Rectal smooth muscle tissue (tissue), 1 donor: ENCODE measurements around the gene SMAP2.

Source experiments
- H3K27ac ChIP-seq: one replicate; pipeline ENCODE4 v1.7.0; 2013; ENCODE audit warnings: low read depth, low read length, inconsistent platforms
- H3K27me3 ChIP-seq: one replicate; pipeline ENCODE4 v1.7.0; 2013; ENCODE audit warnings: low read length; ENCODE audit not compliant: control insufficient read depth, insufficient read depth
- H3K36me3 ChIP-seq: one replicate; pipeline ENCODE4 v1.7.0; 2013; ENCODE audit warnings: low read length; ENCODE audit not compliant: control insufficient read depth, insufficient read depth
- H3K4me1 ChIP-seq: one replicate; pipeline ENCODE4 v1.7.0; 2013; ENCODE audit warnings: low read length; ENCODE audit not compliant: control insufficient read depth, insufficient read depth
- H3K4me3 ChIP-seq: one replicate; pipeline ENCODE4 v1.7.0; 2013; ENCODE audit warnings: low read length
- H3K9ac ChIP-seq: one replicate; pipeline ENCODE4 v1.7.0; 2013; ENCODE audit warnings: low read length

The SMAP2 gene

DNA sequence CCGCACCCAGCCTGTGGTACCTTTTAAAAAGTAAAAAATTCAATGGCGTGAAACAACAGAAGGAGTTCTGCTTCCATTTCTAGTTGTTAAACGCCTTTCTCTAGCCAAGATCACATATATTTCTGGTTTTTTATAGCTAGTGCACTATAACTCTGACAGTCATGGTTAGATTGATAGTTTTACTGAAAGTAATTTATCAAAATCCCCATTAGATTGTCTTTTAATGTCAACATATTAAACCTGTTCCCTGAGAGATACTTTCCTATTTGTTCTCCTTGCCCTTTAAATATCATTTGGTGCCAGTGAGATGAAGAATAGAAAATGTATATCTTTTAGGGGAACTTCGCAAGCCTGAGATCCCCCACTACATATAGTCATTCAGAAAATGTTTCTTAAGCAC, 7.3 kb downstream of the SMAP2 start:
- Histone ChIP-seq H3K36me3 (peaks cover 2% of the 10 kb centered on the region), H3K4me1 (no peaks in the 10 kb centered on the region), H3K27me3 (no peaks in the 10 kb centered on the region), H3K27ac (no peak overlapping the region), H3K4me3 (no peak overlapping the region), H3K9ac (no peak overlapping the region)

DNA sequence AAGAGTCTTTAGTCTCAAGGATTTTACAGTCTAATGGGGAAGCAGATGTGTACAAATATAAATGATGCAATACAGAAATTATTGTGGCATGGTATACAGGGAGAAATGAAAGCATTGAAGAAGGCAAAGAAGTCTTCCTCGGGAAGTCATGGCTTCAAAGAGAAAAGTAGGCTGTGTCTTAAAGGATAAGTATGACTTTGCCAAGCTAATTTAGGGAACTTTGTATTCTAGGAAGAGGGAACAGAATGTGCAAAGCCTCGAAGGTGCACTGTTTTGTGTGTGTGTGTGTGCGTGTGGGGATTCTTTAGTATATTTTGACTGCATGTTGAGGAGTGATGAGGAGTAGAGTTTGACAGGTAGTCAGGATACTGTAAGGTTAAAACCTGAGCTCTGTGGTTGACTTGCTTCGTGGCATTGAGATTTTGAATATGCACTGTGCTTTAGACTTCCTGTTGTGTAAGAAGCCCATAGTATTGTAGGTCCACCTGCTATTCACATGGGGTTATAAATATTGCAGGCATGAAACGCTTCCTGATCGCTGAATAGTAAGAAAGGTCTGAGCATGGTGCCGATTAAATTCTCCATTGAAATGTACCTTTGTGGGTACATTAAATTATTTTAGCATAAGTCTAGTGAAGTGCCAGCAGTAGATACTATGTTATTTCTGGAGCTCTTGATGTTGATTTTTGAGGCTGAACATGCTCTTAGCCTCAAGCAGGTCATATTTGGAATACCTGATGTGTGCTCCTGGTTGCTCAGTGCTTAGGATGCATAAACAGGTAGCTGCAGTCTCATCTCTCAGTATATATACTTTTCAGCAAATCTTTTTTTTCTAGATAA, 8.0 kb downstream of the SMAP2 start:
- Histone ChIP-seq H3K27ac (no peak overlapping the region), H3K36me3 (peaks cover 2% of the 10 kb centered on the region), H3K27me3 (no peaks in the 10 kb centered on the region), H3K9ac (no peak overlapping the region), H3K4me3 (no peak overlapping the region), H3K4me1 (no peaks in the 10 kb centered on the region)

DNA sequence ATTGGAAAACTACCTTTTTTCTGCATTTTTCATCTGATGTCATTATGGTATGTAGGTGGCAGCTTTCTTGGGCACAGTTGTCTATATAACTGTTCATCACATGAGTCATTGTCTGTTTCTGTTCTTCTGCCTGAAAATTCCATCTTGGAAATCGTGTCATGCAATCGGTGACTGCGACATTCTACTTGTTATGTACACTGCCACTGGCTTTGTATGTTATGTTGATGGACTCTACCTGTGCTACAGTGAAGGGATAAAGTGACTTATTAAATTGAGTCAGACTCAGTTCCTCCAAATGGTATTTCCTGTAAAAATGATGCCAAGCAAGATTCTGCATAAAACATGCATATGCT, 8.6 kb downstream of the SMAP2 start:
- H3K4me1 ChIP-seq, result no peaks in the 10 kb centered on the region
- peaks cover 2% of the 10 kb centered on the region for H3K36me3 ChIP-seq
- H3K9ac ChIP-seq, result no peak overlapping the region
- peak overlapping the region; percentile 4 for H3K27ac ChIP-seq
- H3K27me3 ChIP-seq, result no peaks in the 10 kb centered on the region
- H3K4me3 ChIP-seq, result no peak overlapping the region

DNA sequence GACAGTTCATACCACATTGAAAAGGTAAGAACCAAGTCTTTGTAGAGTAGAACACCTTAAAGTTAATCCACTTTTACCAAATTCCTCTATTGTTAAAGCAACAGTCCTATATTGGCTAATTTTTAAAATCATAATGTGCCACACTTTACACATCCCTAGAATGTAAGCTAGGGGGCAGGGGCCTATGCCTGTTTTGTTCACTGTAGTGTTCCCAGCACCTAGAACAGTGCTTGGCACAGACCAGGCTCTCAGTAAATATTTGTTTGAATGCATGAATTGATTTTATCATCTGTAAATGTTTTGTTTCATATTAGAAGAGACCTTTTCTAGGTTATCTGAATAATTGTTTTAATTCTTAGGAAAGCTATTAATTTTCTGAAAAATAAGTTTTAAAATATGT, 9.1 kb downstream of the SMAP2 start:
- Histone ChIP-seq H3K27ac (no peak overlapping the region), H3K4me1 (no peaks in the 10 kb centered on the region), H3K36me3 (peaks cover 2% of the 10 kb centered on the region), H3K27me3 (no peaks in the 10 kb centered on the region), H3K4me3 (no peak overlapping the region), H3K9ac (no peak overlapping the region)

DNA sequence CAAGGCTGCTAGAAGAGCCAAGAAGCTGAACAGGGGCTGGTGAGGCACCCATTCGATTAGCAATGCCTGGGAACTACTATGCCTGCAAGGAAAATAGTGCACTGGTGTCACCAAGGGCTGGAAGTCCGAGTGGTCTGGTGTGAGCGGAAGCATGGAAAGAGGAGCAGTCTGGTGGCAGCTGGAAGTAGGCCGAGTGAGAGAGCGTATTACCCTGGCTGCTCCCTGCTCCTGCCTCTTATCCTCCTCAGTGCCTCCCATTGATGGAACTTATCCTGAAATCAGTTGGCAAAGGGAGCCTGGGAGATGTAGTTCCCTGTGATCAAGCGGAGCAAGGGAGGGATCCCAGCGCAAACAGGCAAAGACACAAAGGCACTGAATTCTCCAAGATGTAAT, 9.6 kb downstream of the SMAP2 start:
- Histone ChIP-seq H3K4me1 (no peaks in the 10 kb centered on the region), H3K9ac (no peak overlapping the region), H3K27ac (no peak overlapping the region), H3K4me3 (no peak overlapping the region), H3K36me3 (peaks cover 2% of the 10 kb centered on the region), H3K27me3 (no peaks in the 10 kb centered on the region)

DNA sequence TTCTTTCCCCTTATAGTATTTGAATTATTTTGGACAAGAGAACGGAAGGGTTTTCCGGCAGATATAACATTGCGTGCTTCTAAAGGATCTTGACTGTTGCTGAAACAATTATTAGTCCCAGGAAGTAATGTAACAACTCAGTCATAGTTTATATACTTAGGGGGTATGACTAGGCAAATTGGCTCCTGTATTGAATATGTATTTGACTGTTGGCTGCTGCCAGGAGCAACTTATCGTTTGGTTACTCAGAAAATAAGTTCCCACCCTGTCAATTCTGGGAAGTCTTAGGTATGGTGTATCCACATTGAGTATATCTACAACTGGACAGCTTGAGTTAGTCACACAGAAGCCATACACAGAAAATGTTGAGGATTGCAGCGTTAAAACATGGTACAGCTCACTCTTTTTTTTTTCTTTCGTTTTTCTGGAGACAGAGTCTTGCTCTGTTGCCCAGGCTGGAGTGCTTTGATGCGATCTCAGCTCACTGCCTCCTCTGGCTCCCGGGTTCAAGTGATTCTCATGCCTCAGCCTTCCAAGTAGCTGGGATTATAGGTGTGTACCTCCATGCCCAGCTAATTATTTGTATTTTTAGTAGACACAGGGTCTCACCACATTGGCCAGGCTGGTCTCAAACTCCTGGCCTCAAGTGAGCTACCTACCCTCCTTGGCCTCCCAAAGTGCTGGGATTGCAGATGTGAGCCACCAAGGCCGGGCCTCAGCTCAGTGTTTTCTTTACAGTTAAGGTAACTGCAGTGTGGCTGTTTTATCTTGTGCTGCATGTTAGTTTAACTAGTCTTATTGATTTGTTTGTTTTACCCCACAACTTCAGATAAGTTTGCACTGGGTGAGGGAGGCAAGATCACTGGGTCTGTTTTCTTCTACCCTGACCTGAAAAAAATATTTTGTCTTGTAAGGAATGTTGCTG, 10.2 kb downstream of the SMAP2 start:
- Histone ChIP-seq H3K36me3 (peaks cover 2% of the 10 kb centered on the region), H3K27ac (peak overlapping the region; percentile 71), H3K27me3 (no peaks in the 10 kb centered on the region), H3K9ac (no peak overlapping the region), H3K4me3 (peak overlapping the region; percentile 22), H3K4me1 (no peaks in the 10 kb centered on the region)

DNA sequence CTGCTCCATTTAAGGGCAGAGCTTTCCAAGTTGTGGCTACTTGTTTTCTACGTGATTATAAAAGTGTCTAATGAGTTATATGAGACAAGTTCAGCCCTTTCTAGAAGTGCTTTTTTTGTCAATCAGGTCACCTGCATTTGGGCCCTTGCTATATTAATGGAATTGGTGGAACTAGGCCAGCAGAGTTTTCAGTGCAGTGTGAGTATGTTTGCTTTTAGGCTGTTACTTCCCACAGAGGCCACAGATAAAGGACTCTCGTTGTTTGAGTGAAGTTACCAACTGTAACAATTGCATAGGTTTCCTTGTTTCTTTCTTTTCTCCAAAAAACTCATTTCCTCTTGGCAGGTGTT, 10.9 kb downstream of the SMAP2 start:
- Histone ChIP-seq H3K4me1 (no peaks in the 10 kb centered on the region), H3K9ac (no peak overlapping the region), H3K27ac (peak overlapping the region; percentile 71), H3K36me3 (peaks cover 2% of the 10 kb centered on the region), H3K4me3 (no peak overlapping the region), H3K27me3 (no peaks in the 10 kb centered on the region)

DNA sequence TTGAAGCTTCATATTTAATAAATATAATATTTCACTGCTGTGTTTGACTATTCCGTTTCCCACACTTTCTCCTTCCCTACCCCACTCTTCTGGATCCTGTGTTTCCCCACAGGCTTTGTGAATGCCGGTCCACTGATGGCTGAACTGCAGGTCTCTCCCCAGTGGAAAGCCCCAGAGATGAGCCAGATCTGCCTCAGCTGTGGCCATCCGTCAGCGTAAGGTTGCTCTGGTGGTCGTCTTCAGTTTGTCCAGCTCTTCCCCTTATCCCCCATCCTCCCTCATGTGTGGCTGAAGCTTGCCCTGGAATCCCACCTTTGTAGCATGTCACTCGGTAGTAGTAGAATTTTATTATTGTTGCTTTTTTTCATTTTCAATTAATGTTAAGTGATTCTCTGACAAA, 11.4 kb downstream of the SMAP2 start:
- peak overlapping the region; percentile 71 for H3K27ac ChIP-seq
- H3K4me3 ChIP-seq, result no peak overlapping the region
- H3K36me3 ChIP-seq, result peaks cover 2% of the 10 kb centered on the region
- peak overlapping the region; percentile 45 for H3K9ac ChIP-seq
- no peaks in the 10 kb centered on the region for H3K27me3 ChIP-seq
- no peaks in the 10 kb centered on the region for H3K4me1 ChIP-seq

DNA sequence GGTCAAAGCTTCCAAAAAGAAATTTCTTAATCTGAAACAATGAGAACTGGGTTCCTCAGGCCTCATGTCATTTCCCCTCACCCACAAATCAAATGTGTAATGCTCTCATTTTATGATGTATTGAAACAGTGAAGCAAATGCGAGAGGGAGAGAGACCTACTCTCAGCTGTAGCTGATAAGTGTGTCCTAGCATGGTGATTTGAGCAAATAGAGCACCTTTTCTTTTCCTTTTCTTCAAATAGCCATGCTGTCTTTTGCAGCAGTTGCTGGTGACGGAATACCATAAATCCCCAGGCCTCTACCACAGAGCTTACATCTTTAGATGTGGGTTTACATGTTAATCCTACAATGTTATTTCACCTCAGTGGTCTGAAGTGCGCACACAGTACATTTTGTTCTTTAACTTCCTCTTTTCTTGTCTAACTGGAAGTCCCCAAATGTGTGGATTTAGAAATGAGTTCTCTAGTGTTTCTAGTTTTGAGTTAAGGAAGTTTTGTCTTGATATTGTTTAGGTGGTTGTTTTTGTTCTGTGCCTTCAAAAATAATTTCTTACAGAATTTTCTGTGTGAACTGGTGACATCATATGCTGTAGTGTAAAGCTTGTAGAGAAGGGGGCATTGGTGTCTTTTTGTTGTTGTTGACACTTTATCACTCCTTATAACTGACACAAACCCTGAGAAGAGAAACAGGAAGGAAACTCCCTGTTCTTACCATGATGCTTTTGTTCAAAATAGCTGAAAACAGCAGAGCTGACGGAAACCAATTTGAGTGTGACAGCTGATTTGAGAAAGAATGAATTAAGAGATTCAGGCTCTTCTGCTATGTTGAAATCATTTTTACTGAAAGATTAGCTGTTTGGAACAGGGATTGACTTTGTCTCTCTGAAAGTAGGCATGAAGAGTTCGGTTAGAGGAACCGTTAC, 12.2 kb downstream of the SMAP2 start:
- no peak overlapping the region for H3K4me3 ChIP-seq
- no peaks in the 10 kb centered on the region for H3K27me3 ChIP-seq
- no peak overlapping the region for H3K9ac ChIP-seq
- peaks cover 2% of the 10 kb centered on the region for H3K4me1 ChIP-seq
- peaks cover 2% of the 10 kb centered on the region for H3K36me3 ChIP-seq
- peak overlapping the region; percentile 71 for H3K27ac ChIP-seq

DNA sequence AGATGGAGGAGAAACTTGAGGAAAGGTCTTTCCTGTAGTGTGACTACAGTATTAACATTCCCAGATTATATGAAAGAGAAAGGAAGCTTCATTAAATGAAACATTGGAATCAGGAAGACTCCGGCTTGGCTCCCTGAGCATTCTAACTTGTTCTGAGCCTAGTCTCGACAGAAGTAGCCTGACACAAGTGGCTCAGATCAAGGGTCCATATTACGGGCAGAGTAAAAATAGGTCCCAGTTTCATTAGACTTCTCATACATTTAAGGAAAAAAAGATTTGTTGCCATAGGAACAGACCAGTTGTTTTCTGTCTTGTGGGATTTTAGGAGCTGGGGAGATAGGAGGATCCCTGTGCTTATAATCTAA, 12.8 kb downstream of the SMAP2 start:
- Histone ChIP-seq H3K4me3 (no peak overlapping the region), H3K36me3 (peaks cover 2% of the 10 kb centered on the region), H3K27ac (peak overlapping the region; percentile 71), H3K4me1 (peaks cover 2% of the 10 kb centered on the region), H3K27me3 (no peaks in the 10 kb centered on the region), H3K9ac (no peak overlapping the region)

DNA sequence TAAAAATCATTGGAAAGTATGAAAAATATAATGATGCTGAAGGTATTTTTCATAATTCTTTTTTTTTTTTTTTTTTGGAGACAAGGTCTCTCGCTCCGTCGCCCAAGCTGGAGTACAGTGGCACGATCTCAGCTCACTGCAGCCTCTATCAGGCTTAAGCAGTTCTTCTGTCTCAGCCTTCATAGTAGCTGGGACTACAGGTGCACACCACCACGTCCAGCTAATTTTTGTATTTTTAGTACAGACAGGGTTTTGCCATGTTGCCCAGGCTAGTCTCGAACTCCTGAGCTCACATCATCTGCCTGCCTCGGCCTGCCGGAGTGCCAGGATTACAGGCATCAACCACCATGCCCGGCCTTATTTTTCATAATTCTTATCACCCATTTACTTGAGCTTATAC, 13.3 kb downstream of the SMAP2 start:
- Histone ChIP-seq H3K27ac (peak overlapping the region; percentile 8), H3K9ac (no peak overlapping the region), H3K4me1 (peaks cover 2% of the 10 kb centered on the region), H3K36me3 (peaks cover 2% of the 10 kb centered on the region), H3K27me3 (no peaks in the 10 kb centered on the region), H3K4me3 (no peak overlapping the region)
